ENCODE results near the gene PPP1R13L.

Gene PPP1R13L, protein sequence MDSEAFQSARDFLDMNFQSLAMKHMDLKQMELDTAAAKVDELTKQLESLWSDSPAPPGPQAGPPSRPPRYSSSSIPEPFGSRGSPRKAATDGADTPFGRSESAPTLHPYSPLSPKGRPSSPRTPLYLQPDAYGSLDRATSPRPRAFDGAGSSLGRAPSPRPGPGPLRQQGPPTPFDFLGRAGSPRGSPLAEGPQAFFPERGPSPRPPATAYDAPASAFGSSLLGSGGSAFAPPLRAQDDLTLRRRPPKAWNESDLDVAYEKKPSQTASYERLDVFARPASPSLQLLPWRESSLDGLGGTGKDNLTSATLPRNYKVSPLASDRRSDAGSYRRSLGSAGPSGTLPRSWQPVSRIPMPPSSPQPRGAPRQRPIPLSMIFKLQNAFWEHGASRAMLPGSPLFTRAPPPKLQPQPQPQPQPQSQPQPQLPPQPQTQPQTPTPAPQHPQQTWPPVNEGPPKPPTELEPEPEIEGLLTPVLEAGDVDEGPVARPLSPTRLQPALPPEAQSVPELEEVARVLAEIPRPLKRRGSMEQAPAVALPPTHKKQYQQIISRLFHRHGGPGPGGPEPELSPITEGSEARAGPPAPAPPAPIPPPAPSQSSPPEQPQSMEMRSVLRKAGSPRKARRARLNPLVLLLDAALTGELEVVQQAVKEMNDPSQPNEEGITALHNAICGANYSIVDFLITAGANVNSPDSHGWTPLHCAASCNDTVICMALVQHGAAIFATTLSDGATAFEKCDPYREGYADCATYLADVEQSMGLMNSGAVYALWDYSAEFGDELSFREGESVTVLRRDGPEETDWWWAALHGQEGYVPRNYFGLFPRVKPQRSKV

DNA sequence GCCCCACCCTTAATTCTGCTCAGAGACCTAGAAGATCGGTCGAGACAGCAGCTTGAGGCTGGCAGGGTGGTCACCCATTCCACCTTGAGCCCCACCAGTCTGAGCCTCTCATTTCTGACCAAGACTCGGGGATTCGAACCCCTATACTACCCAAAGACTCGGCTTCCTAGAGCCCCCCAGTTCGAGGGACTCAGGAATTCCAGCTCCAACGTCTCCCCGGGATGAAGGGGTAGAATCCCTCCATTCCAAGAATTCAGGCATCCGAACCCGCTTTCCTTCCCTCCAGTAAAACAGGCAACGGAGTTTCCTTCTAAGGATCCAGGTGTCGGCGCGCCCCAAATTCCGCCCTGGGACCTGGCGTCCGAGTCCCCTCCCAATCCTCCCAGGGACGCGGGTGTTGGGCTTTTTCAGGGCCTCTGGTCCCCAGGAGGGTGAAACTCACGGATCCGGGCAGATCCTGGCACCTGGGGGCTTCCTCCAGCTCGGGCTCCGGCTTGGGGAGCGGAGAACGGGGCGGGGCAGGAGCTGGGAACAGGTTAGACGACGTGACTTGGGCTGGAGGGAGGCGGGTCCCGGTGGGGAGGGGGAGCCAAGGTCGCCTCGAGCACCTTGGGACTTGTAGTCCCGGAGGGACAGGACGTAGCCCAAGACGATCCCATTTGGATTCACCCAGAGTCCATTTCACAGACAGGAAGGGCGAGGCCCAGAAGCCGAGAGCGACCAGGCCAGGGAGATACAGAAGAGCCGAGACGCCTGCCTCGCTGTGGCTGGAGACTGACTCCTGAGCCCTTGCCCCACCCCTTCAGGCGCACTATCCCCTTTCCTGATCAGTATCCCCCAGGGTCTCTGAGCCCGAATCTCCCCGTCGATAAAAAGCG lies at the start of gene PPP1R13L:
PPP1R13L (minus strand) TSS at position 513 of the 878 bp plus-strand sequence. CDS start 6,751 bp downstream, outside the sequence.
- peak; percentile 33 to 57 for DNase-seq (ENCODE audit: low read depth in 2 of 2)

DNA sequence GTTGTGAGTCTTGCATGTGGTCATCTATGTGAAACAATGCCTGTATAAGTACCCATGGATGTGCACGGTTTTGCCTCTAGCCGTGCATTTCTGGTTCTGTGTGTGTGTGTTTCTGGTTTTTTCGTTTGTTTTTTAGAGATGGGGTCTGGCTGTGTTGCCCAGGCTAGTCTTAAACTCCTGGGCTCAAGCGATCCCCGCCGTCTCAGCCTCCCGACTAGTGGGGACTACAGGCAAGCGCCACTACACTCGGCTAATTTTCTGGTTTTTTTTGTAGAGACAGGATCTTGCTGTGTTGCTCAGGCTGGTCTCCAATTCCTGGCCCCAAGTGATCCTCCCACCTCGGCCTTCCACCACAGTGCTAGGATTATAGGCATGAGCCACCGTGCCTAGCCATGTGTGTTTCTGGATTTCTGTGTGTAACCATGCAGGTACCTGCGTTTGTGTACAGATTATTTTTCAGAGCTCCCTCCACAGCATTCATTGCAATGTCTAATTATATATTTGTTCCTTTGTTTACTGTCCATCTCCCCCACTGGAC lies 47.0 kb upstream of the PPP1R13L start:
- DNase-seq (ENCODE audit: low read depth in 2 of 2) = no peak

DNA sequence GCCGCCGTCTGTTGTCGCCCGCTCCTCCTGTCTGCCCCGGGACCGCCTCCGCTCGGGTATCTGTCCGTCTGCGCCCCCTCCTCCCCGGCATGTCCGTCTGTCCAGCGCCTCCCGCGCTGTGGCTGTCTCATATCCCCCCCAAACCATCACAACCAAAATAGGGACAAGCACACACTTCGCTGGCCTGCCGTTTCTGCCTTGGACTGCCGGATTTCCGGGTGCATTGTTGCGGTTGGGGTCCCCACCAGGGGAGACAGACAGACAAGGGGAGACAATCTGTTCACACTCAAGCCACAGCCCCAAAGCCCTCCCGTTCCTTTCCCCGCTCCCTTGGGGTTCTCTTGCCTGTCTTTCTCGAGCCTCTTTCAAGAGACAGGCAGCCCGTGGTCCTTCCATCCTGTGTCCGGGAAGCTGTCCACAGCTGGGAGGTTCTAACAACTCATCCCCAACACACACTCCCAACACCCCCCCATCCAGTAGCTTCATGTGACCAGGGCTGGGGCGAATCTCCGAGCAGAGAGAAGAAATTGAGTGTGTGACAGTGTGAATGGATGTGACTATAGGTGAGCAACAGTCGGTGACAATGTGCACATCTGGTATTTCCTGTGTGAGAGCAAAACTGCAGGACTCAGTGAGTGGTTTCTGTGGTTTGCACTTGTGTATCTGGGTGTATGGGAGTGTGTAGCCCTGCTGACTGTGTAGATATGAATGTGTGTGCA lies 46.4 kb upstream of the PPP1R13L start:
- no peak for DNase-seq (ENCODE audit: low read depth in 2 of 2)

DNA sequence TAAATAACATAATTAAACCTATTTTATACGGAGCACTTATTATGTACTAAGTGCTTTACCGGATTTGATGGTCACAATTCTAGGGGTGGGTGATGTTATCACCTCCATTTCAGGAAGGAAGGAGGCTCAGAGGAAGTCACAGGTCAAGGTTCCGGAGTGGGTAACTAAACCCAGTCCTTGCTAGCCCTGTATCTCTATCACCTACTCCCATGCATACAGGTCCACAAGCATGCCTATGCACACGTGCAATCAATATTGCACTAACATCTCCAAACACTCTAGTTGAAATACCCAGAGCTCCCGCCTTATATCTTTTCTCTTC lies 45.1 kb upstream of the PPP1R13L start:
- no peak for DNase-seq (ENCODE audit: low read depth in 2 of 2)

DNA sequence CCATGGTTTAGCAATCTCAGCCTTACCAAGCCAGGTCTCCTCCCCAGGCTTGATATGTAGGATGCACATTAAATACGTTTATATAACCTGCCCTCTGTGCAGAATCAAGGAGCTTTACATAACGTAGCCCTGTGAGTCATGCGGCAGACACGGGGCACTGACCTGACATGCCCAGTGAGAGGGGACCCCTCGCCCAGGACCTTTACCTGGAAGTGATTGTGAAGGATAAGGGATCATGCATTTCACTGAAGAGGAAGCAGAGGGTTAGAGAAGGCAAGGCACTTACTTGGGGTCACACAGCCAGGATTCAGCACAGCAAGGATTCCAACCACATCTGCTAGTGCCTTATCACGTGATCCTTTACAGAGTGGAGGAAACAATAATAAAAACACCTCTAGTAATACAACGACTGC lies 44.0 kb upstream of the PPP1R13L start:
- DNase-seq (ENCODE audit: low read depth in 2 of 2) = no peak

DNA sequence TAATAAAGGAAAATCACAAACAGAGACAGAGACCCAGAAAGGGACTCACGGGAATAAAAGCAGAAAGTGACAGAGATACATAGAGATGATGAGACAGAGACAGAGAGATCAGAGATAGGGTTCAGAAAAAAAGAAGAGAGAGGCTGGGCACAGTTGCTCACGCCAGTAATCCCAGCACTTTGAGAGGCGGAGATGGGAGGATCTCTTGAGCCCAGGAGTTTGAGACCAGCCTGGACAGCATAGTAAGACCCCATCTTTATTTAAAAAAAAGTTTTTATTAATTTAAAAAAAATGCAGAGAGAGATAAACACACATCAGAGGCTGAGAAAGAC lies 43.5 kb upstream of the PPP1R13L start:
- no peak for DNase-seq (ENCODE audit: low read depth in 2 of 2)

DNA sequence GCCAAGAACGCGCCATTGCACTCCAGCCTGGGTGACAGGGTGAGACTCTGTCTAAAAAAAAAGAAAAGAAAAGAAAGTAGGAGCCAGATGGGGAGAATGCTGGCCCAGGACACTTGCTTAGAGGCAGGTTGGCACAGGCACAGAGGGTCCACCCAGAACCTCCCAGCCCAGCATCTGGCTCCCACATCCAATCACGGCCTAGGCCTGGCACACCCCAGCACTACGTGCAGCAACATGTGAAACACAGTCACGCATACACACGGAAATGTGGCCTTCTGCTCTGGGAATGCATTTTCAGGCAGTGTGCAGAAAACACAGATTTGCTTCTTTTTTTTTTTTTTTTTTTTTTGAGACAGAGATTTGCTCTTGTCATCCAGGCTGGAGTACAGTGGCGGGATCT lies 42.1 kb upstream of the PPP1R13L start:
- no peak for DNase-seq (ENCODE audit: low read depth in 2 of 2)

DNA sequence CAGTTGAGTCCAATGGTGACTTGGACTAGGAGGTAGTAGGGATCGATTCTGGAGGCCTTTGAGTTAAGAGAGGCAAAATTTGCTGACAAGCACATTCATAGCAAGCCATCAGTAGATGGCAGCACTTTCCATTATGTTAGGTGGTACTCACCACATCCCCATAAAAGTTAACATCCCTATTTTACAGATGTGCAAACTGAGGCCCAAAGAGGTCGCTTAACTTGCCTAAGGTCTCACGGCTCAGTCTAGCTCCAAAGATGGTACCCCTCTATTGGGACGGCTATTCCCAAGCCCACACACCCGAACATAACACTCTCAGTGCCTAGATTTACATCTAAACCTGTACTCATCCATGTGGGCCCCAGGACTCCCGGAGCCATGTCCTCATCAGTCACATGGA lies 41.4 kb upstream of the PPP1R13L start:
- no peak for DNase-seq (ENCODE audit: low read depth in 2 of 2)

DNA sequence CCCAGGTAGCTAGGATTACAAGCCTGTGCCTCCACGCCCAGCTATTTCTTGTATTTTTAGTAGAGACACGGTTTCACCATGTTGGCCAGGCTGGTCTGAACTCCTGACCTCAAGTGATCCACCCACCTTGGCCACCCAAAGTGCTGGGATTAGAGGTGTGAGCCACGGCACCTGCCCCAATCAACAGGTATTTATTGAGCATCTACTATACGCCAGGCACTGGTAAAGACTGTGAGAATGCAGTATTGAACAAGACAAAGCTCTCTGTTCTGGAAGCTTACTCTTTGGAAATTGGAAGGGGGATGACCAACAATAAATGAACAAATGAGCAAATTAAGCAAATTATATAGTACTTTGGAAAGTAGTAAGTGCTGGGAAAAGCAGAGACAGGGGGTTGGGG lies 40.3 kb upstream of the PPP1R13L start:
- DNase-seq (ENCODE audit: low read depth in 2 of 2) = no peak

DNA sequence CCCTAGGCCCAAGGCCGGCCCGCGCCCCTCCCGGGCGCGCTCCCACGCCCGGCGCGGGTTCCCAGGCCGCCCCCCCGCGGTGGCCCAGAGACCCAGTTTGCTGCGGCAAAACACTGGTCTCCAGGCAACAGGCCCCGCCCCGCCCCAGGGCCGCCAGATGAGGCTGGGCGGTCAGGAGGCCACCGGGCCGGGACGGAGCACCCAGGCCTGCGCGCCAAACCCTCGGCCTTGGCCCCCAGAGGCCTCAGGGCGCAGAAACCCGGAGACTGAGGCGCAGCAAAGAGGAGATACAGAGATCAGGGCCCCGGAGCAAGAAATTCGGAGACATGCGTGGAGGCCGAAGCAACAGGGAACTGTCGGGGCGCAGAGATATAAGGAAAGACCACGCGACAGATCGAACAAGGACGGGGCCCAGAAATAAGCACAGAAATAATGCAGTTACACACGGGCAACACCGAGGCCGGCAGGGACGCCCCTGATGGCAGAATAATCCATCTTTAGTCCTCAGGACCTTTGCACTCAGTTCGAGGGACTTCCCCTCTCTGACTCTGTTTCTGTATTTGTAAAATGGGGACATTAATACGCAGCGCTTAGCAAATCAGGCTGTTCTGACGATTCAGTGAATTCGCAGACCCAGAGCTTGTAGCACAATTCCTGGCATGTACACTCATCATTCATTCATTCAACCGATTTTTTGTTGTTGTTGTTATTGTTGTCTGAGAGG lies 39.6 kb upstream of the PPP1R13L start:
- peak in 1 of 2 experiments; percentile 69 for DNase-seq (ENCODE audit: low read depth in 2 of 2)

DNA sequence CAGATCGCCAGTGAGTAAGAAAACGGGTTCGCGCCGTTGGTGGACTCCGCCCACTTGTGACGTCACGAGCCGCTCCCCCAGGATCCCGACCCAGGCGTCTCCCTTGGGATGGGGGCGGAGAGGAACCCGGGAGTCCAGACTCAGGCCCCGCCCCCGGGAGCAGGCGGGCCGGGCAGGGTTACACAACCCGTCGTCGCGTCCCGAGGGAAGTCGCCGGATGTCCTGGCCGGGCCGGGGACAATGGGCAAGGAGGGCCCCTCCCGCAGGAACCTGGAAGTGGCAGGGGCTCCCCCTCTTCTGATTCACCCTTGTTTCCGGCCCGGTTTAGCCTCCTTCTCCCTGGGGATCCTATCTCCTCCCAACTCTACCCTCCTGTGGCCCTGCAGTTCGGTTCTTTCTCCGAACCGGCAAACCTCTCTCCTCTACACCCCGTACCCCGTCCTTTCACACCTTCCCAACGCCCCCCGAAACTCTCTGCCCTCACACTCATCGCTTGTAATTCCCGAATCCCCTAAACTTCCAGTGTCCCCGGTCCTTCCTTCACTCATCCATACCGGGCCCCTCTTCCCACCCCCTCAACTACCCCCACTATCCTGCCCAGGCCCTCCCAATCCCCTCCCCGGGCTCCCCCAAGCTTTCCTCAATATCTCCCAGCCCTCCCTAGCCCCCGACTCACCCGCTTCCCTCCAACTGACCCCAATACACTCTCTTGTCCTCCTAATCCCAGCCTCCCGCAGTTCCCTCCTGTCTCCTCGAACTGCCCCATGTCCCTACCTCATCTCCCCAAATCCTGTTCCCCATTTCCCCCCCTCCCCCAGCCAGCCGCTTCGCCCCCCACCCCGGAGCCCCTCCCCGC lies 38.8 kb upstream of the PPP1R13L start:
- DNase-seq (ENCODE audit: low read depth in 2 of 2) = peak in 1 of 2 experiments; percentile 58

DNA sequence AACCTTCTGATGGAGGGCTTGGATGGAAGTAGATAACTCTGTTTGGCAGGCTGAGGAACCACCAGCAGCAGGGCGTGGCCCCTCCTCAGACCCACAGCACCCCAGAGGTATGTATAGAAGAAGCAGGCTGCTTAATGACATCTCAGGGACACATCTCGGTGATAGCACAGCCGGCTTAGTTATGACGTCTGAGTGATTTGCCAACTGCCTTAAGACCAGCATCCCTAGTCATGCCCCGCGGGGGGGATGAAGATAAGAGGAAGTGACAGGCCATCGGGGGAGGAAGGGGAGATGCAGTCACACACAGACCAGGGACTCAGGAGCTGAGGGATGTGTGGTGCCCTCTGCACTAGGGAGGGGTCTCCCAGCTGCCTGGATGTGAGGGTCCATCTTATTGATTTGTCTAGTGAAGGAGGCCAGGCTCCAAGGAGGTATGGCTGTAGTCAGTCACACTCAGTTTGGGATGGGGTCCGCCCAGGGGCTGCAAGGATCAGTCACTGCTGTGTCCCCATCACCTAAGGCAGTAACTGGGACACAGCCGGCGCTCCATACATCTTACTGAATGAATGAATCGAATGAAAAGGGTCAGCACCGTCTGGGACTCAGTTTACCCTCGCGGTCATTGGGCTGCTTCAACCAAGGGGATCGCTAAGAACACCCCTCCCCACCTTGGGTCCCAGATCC lies 38.1 kb upstream of the PPP1R13L start:
- no peak for DNase-seq (ENCODE audit: low read depth in 2 of 2)

DNA sequence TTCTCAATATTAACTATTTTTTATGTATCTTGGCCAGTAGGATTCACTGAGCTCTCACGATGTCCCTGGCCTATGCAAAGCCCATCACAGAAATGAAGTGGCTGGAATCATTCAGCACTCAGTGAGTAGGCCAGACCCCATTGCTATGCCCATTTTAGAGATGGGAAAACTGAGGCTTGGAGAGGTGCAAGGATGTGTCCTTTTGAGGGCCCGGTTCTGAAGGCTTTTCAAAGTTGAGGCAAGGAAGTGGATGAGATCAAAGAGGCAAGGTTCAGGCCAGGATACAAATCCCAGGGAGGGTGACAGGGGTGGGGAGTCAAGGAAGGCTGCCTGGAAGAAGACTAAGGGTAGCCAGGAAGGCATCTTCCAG lies 37.5 kb upstream of the PPP1R13L start:
- no peak for DNase-seq (ENCODE audit: low read depth in 2 of 2)

DNA sequence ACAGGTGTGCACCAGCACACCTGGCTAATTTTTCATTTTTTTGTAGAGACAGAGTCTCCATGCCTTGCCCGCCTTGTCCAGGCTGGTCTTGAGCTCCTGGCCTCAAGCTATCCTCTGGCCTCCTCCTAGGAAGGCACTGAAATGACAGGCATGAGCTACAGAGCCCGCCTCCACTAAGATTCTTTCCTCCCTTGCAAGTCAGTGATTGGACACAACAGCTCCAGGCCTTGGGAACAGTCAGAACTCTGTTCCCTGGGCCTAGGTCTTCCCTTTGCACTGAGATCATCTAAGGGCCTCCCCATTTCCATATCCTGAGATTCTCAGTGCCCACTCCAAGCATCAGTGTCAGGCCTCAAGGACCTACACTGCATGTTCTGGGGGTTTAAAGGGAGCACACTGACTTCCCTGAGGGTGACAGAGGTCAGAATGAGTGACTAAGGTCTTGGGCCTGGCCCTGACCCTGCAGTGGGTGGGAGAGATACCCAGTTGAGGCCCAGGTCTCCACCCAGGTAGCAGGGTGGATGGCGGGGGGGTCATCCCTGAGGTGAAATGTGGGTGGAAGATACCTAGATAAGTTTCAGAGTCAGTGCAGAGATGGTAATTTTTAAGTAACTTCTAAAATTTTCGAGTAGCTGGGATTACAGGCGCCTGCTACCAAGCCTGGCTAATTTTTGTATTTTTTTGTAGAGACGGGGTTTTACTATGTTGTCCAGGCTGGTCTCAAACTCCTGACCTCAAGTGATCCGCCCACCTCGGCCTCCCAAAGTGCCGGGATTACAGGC lies 36.2 kb upstream of the PPP1R13L start:
- DNase-seq (ENCODE audit: low read depth in 2 of 2) = no peak

DNA sequence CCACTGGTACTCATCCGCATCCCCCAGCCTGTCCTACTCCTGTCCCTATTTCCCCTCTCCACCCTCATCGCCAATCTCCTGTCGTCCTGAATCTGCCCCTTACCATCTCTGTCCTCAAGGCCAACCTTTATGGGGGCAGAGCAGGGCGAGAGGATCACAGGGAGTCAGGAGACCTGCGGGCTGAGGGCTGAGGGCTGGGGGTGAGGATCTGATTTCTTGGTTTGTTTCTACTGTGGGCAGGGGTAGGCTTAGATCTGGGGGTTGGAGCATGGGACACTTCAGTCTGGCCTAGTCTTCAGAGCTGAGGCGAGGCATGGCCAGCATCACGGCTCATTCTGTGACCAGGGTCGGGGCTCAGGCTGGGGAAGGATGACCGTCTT lies 35.4 kb upstream of the PPP1R13L start:
- DNase-seq (ENCODE audit: low read depth in 2 of 2) = no peak

DNA sequence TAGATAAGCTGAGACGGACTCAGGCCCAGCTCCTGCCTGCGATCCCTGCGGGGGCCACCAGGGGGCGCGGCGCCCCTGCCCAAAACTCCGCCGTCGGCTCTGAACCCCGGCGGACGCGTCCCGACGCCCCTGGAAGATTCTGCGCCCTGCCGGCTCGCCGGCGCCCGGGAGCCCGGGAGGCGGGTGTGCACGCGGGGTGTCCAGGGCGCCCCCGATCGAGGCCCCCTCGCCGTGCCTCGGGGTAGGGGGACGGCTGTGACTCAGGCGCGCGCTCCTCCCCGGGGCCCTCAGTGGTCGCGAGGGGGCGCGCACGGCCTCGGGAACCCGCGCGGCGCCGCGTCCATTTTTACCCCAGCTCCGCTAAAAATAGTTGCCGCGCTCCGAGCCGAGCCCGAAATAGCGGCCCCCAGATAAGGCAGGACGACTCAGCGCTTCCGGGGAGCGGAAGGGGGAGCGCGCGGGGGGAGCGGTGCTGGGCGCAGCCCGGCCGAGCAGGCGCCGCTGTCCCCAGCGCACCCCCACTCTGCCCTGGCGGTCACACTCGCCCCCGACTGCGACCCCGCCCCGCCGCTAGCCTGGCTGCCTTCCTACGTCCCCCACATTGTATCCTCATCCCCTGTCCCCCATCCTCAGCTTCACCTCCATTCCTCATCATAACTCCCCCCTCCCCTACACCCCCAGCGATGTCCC lies 34.8 kb upstream of the PPP1R13L start:
- peak; percentile 68 to 74 for DNase-seq (ENCODE audit: low read depth in 2 of 2)

DNA sequence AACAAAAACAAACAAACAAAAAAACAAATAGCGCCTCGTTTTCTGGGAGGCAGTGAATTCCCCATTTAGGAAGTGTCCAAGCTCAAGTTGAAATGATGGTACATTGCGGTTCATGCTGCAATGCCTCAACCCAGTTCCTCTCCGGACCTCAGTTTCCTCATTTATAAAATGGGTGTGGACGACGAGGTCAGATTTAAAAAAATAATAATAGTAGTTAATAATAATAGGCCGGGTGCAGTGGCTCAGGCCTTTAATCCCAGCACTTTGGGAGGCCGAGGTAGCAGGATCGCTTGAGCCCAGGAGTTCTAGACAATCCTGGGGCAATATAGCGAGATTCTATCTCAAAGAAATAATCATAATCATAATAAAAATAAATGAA lies 34.3 kb upstream of the PPP1R13L start:
- DNase-seq (ENCODE audit: low read depth in 2 of 2) = no peak

DNA sequence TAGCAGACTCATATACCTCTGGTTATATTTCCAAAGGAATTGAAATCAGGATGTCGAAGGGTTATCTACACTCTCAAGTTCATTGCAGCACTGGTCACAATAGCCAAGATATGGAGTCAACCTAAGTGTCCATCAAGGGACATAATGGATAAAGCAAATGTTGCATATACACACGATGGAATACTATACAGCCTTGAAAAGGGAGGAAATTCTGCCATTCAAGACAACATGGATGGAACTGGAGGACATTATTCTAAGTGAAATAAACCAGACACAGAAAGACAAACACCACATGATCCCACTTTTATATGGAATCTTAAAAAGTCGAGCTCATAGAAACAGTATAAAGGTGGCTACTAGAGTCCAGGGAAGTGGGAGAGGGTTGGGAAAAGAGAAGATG lies 32.5 kb upstream of the PPP1R13L start:
- DNase-seq (ENCODE audit: low read depth in 2 of 2) = no peak
